Tracheal epithelial cell (primary cell): ENCODE results near the gene TRIM51. TPM values are rescaled to one million over a fixed set of nuclear protein-coding genes. Genes with fewer than 3 reads are reported as not detected.

Experiments used
- total RNA-seq: library from RNA; depleted of rRNA; stranded (reverse); fragments of >200 nt; gene quantifications from 2 replicates; pipeline ENCODE4 v1.2.1, GENCODE V29; 2014

Gene TRIM51, protein sequence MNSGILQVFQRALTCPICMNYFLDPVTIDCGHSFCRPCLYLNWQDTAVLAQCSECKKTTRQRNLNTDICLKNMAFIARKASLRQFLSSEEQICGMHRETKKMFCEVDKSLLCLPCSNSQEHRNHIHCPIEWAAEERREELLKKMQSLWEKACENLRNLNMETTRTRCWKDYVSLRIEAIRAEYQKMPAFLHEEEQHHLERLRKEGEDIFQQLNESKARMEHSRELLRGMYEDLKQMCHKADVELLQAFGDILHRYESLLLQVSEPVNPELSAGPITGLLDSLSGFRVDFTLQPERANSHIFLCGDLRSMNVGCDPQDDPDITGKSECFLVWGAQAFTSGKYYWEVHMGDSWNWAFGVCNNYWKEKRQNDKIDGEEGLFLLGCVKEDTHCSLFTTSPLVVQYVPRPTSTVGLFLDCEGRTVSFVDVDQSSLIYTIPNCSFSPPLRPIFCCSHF
- total RNA-seq: not detected in 2 replicates

DNA sequence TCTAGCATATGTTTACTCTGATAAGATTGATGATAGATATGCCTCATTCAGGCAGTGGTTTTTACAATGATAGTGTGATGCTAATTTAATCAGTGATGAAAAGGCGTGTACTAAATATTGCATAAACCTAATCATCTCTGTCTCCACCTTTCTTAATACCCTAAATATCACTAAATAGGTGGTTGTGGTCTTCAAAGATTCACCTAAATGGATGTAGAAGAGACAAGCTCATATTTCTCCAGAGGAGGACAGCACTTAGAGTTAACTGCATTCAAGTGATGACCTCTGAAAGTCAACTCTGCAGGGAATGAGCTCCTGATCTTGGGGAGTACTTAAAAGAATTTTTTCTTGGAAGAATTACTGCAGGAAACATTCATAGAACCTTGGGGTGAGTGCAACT is at the start of gene TRIM51:
TSS of gene TRIM51 (plus strand) at position 301 of the 400 bp plus-strand sequence. CDS start 2,132 bp downstream, outside the sequence.

DNA sequence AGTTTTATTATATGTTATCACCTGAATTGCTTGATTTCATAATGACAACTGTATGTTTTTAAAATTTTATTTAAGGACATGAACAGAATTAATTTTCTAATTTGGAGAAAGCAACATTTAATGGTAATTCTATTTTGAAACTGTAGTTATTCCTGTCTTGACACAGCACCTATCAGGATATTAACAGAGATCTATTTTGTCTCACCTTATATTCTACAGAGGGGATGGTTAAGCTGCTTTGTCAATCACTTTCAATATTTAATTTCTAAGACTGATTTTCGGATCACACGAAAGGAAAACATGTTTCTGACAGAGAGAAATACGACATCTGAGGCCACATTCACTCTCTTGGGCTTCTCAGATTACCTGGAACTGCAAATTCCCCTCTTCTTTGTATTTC is 44.6 kb upstream of the TRIM51 start, which contains the start of gene OR5D16:
TSS of gene OR5D16 (plus strand) at position 301 of the 400 bp plus-strand sequence. CDS start at position 301, 0 bp downstream.

DNA sequence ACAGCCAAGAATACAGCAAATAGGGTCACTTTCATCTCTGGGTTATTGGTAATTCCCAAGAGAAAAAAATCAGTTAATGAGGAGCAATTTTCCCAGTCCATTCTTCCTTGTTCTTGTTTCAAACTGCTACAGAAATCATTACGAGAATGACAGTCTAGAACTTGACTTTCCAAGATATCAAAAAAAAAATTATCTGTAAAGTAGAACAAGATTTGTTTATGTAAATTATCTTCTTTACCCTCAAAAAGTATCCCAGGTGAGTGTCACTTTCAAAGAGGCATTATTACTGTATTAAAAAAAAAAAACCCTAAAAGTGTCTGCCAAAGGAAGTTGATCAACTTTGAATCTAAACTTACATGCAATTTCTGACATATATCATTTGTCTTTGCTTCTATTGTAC is 31.4 kb downstream of the TRIM51 start, which contains the start of gene OR5W2:
TSS of gene OR5W2 (minus strand) at position 101 of the 400 bp plus-strand sequence. CDS start at position 101, 0 bp downstream.

DNA sequence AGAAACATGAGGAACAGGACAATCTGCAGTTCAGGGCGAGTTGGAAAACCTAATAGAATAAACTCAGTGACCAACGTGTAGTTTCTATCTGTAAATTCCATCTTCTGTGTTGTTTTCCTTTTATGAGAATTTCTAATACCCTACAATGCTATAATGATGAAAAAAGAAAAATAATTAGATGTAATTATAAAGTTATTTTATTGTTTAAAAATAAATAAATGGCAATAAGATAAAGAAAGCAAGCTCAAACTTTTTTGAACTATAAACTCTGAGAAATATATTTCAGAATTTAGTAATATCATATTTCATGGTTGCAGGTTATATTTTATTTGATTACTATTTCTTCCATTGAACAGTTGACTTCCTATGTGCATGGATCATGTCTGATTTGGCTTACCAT is 53.2 kb downstream of the TRIM51 start, which contains the start of gene OR5I1:
TSS of gene OR5I1 (minus strand) at position 101 of the 400 bp plus-strand sequence. CDS start at position 101, 0 bp downstream.

Other genes with a start within 250 kb of the TRIM51 start
- gene OR4P4, start 248.2 kb upstream of the TRIM51 start, total RNA-seq: not detected in 2 replicates
- gene OR4S2, start 235.0 kb upstream of the TRIM51 start, total RNA-seq: not detected in 2 replicates
- not detected in 2 replicates for gene OR4C6, start 221.1 kb upstream of the TRIM51 start, total RNA-seq
- gene OR5D13, start 109.9 kb upstream of the TRIM51 start, total RNA-seq: not detected in 2 replicates
- not detected in 2 replicates for gene OR5D14, start 87.7 kb upstream of the TRIM51 start, total RNA-seq
- not detected in 2 replicates for gene OR5L1, start 71.9 kb upstream of the TRIM51 start, total RNA-seq
- gene OR5D18, start 63.7 kb upstream of the TRIM51 start, total RNA-seq: not detected in 2 replicates
- not detected in 2 replicates for gene OR5L2, start 56.1 kb upstream of the TRIM51 start, total RNA-seq
- gene OR5D16, start 44.5 kb upstream of the TRIM51 start, total RNA-seq: not detected in 2 replicates
- gene OR5W2, start 31.3 kb downstream of the TRIM51 start, total RNA-seq: not detected in 2 replicates
- not detected in 2 replicates for gene OR5I1, start 53.1 kb downstream of the TRIM51 start, total RNA-seq
- not detected in 2 replicates for gene OR10AG1, start 86.6 kb downstream of the TRIM51 start, total RNA-seq
- gene OR5F1, start 111.3 kb downstream of the TRIM51 start, total RNA-seq: not detected in 2 replicates
- under 0.01 TPM in 1 of 2 replicates, not detected in the other for gene OR5AS1, start 144.4 kb downstream of the TRIM51 start, total RNA-seq
- not detected in 2 replicates for gene OR8I2, start 210.0 kb downstream of the TRIM51 start, total RNA-seq
- gene OR8H2, start 220.4 kb downstream of the TRIM51 start, total RNA-seq: not detected in 2 replicates
- not detected in 2 replicates for gene OR8H3, start 239.1 kb downstream of the TRIM51 start, total RNA-seq